BE2C (cell line): ENCODE measurements around the gene NME3.

Experiments
- DNase-seq: peaks from one replicate; pipeline ENCODE4 v3.0.0-alpha.2; 2020
- H3K27me3 ChIP-seq: fragments of 250-450 bp; sonication (Bioruptor Pico); 2 replicates; pipeline ENCODE4 v1.5.1; 2020; ENCODE audit warnings: mild to moderate bottlenecking
- H3K36me3 ChIP-seq: fragments of 250-450 bp; sonication (Bioruptor Pico); 2 replicates; pipeline ENCODE4 v1.5.1; 2020; ENCODE audit warnings: mild to moderate bottlenecking
- H3K4me1 ChIP-seq: fragments of 250-450 bp; sonication (Bioruptor Pico); 2 replicates; pipeline ENCODE4 v1.5.1; 2020
- H3K4me3 ChIP-seq: 2 replicates; pipeline ENCODE4 v1.5.1; 2011; ENCODE audit warnings: low read depth, low read length
- H3K9me3 ChIP-seq: fragments of 250-450 bp; sonication (Bioruptor Pico); 2 replicates; pipeline ENCODE4 v1.5.1; 2020
- CTCF ChIP-seq: IDR thresholded peaks from 2 replicates; pipeline ENCODE4 v1.5.1; 2012; ENCODE audit warnings: mild to moderate bottlenecking, low read depth, low read length

The NME3 gene

GRCh38 chr16:1763521-1764511 lies 7.5 kb downstream of the NME3 start:
- Histone ChIP-seq H3K4me3 (no peak overlapping the region), H3K4me1 (no peaks in the 10 kb centered on the region), H3K27me3 (no peaks in the 10 kb centered on the region), H3K9me3 (no peaks in the 10 kb centered on the region), H3K36me3 (peaks cover 79% of the 10 kb centered on the region)
- TF ChIP-seq CTCF = peak; percentile 46
- DNase-seq = peak; percentile 70

GRCh38 chr16:1762879-1763520 lies 8.3 kb downstream of the NME3 start:
- no peaks in the 10 kb centered on the region for H3K27me3 ChIP-seq
- DNase-seq = no peak
- no peaks in the 10 kb centered on the region for H3K4me1 ChIP-seq
- TF ChIP-seq CTCF = no peak
- no peak overlapping the region for H3K4me3 ChIP-seq
- H3K9me3 ChIP-seq = no peaks in the 10 kb centered on the region
- H3K36me3 ChIP-seq = peaks cover 71% of the 10 kb centered on the region

- Histone ChIP-seq H3K4me1 (no peaks in the 10 kb centered on the region), H3K9me3 (no peaks in the 10 kb centered on the region), H3K27me3 (no peaks in the 10 kb centered on the region), H3K4me3 (no peak overlapping the region), H3K36me3 (peaks cover 65% of the 10 kb centered on the region)
- no peak for TF ChIP-seq CTCF
- DNase-seq = no peak
Observed at GRCh38 chr16:1762196-1762878, 9.0 kb downstream of the NME3 start.

GRCh38 chr16:1761751-1762150 lies 9.6 kb downstream of the NME3 start:
- no peak for TF ChIP-seq CTCF
- peaks cover 59% of the 10 kb centered on the region for H3K36me3 ChIP-seq
- no peak for DNase-seq
- H3K27me3 ChIP-seq = no peaks in the 10 kb centered on the region
- H3K9me3 ChIP-seq = no peaks in the 10 kb centered on the region
- no peaks in the 10 kb centered on the region for H3K4me1 ChIP-seq
- H3K4me3 ChIP-seq = no peak overlapping the region

DNA sequence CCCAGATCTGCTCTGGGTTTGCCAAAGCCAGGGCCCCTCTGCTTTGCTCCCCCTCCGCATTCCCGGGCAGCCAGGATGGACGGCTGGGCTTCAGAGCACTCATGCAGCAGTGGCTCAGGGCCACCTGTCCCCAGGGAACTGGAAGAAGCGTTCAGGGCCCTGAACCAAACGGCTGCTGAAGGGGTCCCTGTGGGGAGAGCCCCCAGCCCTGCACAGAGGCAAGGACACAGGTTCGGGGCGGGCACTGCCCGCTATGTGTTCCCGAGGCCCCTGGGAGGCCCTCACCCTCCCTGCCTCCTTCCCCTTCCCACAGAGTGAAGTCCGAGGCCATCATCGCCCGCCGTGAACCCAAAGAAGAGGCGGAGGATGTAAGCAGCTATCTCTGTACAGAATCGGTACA lies 10.4 kb downstream of the NME3 start:
- no peak for DNase-seq
- Histone ChIP-seq H3K36me3 (peaks cover 55% of the 10 kb centered on the region), H3K27me3 (no peaks in the 10 kb centered on the region), H3K4me3 (no peak overlapping the region), H3K9me3 (no peaks in the 10 kb centered on the region), H3K4me1 (no peaks in the 10 kb centered on the region)
- TF ChIP-seq CTCF = no peak
